Endothelial cell of umbilical vein (primary cell): ENCODE data around the gene APBA2.
"Not testable (repeated sequence)": the region's sequence is repeated elsewhere in the genome, so short reads cannot be mapped to it uniquely, and the experiment has no call there.

Source experiments
- EZH2 ChIP-seq: IDR thresholded peaks from 2 replicates; pipeline ENCODE4 v1.6.1; 2012; ENCODE audit warnings: borderline replicate concordance, low read depth, mild to moderate bottlenecking, moderate library complexity, low read length, inconsistent platforms; ENCODE audit not compliant: severe bottlenecking
- POLR2A ChIP-seq: IDR thresholded peaks from 2 replicates; pipeline ENCODE4 v1.6.1; 2012; ENCODE audit warnings: low read depth, mild to moderate bottlenecking, control low read depth, low read length
- TF ChIP-seq, protein P1 (sequence below), 2 donors: IDR thresholded peaks; 1 replicate in 1 of 2; 2 replicates in 1 of 2; pipeline ENCODE4 v1.5.1; 2011; ENCODE audit warnings: low read length in 2 of 2, mild to moderate bottlenecking in 2 of 2, moderate library complexity in 2 of 2, control low read depth in 1 of 2, inconsistent platforms in 1 of 2, low read depth in 1 of 2; ENCODE audit not compliant: insufficient read depth in 1 of 2; ENCODE audit errors: extremely low read depth in 1 of 2

DNA sequence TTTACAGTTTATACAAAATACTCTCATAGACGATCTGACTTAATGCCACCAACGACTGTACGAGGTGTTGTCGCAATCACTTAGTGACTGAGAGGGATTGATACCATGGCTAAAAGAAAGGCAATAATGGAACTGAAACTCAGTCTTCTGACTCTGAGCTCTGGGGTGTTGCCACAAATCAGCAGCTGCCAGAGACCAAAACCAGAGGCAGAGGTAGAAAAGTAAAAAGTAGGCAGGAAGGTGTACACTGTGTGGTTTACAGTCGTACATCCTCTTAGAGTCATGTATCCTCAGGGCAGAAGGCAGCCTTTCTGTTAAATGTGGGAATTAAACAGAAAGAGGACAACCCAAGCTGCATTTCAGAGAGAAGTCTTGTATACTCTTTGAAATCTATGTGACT is 38.5 kb upstream of the APBA2 start:
- not testable (repeated sequence) for TF ChIP-seq EZH2, POLR2A
- TF ChIP-seq, protein P1, sequence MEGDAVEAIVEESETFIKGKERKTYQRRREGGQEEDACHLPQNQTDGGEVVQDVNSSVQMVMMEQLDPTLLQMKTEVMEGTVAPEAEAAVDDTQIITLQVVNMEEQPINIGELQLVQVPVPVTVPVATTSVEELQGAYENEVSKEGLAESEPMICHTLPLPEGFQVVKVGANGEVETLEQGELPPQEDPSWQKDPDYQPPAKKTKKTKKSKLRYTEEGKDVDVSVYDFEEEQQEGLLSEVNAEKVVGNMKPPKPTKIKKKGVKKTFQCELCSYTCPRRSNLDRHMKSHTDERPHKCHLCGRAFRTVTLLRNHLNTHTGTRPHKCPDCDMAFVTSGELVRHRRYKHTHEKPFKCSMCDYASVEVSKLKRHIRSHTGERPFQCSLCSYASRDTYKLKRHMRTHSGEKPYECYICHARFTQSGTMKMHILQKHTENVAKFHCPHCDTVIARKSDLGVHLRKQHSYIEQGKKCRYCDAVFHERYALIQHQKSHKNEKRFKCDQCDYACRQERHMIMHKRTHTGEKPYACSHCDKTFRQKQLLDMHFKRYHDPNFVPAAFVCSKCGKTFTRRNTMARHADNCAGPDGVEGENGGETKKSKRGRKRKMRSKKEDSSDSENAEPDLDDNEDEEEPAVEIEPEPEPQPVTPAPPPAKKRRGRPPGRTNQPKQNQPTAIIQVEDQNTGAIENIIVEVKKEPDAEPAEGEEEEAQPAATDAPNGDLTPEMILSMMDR (IDR thresholded peaks at IDR 0.05; ENCODE audit: extremely low read depth in 1 of 2, insufficient read depth in 1 of 2, low read depth in 1 of 2, low read length in 2 of 2), result not testable (repeated sequence)
